Measurements from ENCODE around the gene DNER.

Gene DNER

GRCh38 chr2:229314117-229314516, 400.2 kb downstream of the DNER start:
- no peak for DNase-seq

- no peak for DNase-seq
These were observed 400.8 kb downstream of the DNER start for GRCh38 chr2:229313591-229313990.

Measured in stimulated activated CD4-positive, alpha-beta T cell treated with anti-CD3 and anti-CD28 coated beads, Interleukin-4, amount 100 ng/mL, for 24 hours (primary cell).